SU-DHL-6 (cell line): Measurements from ENCODE around the gene EMILIN2.

Source experiments
- H2AFZ ChIP-seq: fragments of 200-600 bp; sonication (generic); 2 replicates; pipeline ENCODE4 v1.6.1; 2014; ENCODE audit warnings: low read depth, mild to moderate bottlenecking, moderate library complexity, mixed read lengths, antibody characterized with exemption, low read length; ENCODE audit not compliant: severe bottlenecking
- H3F3A ChIP-seq: fragments of 200-600 bp; shearing (Covaris generic); 2 replicates; pipeline ENCODE4 v1.6.0; 2016; ENCODE audit warnings: antibody characterized with exemption, mild to moderate bottlenecking; ENCODE audit not compliant: insufficient read depth
- H3K27ac ChIP-seq: fragments of 200-600 bp; sonication (generic); 2 replicates; pipeline ENCODE4 v1.5.1; 2016; ENCODE audit warnings: low read depth, mild to moderate bottlenecking, low read length, moderate library complexity, mixed read lengths
- H3K27me3 ChIP-seq: fragments of 200-600 bp; sonication (generic), shearing (Covaris generic); 2 replicates; pipeline ENCODE4 v1.6.0; 2014; ENCODE audit warnings: mild to moderate bottlenecking, low read length
- H3K36me3 ChIP-seq: fragments of 200-600 bp; sonication (generic); 2 replicates; pipeline ENCODE4 v1.6.1; 2014; ENCODE audit warnings: mild to moderate bottlenecking, low read length, mixed read lengths
- H3K4me2 ChIP-seq: fragments of 300-600, 200-600 bp; shearing (Covaris generic), sonication (generic); 2 replicates; pipeline ENCODE4 v1.6.0; 2014; ENCODE audit warnings: low read length, low read depth, mild to moderate bottlenecking; ENCODE audit not compliant: poor library complexity, severe bottlenecking
- H3K4me3 ChIP-seq: fragments of 200-600 bp; sonication (generic); 2 replicates; pipeline ENCODE4 v1.5.1; 2014; ENCODE audit warnings: antibody characterized with exemption, low read length, mild to moderate bottlenecking, mixed read lengths; ENCODE audit not compliant: insufficient read depth, poor library complexity, severe bottlenecking
- H3K79me2 ChIP-seq: fragments of 200-600 bp; sonication (generic); 2 replicates; pipeline ENCODE4 v1.6.1; 2014; ENCODE audit warnings: mild to moderate bottlenecking, low read length, moderate library complexity; ENCODE audit not compliant: insufficient read depth
- H3K9ac ChIP-seq: fragments of 200-600 bp; sonication (generic); 2 replicates; pipeline ENCODE4 v1.7.0; 2014; ENCODE audit warnings: mild to moderate bottlenecking, low read length
- H3K9me2 ChIP-seq: fragments of 200-600 bp; sonication (generic); replicated peaks from 2 replicates; pipeline ENCODE4 v1.6.1; 2014; ENCODE audit warnings: low read length; ENCODE audit not compliant: insufficient read depth
- H3K9me3 ChIP-seq: fragments of 200-600 bp; sonication (generic); 2 replicates; pipeline ENCODE4 v1.6.1; 2014; ENCODE audit warnings: low read length, mixed read lengths; ENCODE audit not compliant: insufficient read depth
- H4K20me1 ChIP-seq: fragments of 200-600 bp; sonication (generic); 2 replicates; pipeline ENCODE4 v1.6.1; 2014; ENCODE audit warnings: low read depth, mild to moderate bottlenecking, antibody characterized with exemption, low read length, moderate library complexity, mixed read lengths
- CTCF ChIP-seq: fragments of 200-600 bp; sonication (generic); IDR thresholded peaks from one replicate; pipeline ENCODE4 v1.5.1; 2017; ENCODE audit warnings: antibody characterized with exemption, mild to moderate bottlenecking, low read length, moderate library complexity; ENCODE audit not compliant: insufficient read depth, poor library complexity, severe bottlenecking
- EZH2phosphoT487 ChIP-seq: fragments of 200-600 bp; sonication (generic), shearing (Covaris generic); conservative IDR thresholded peaks from 2 replicates; pipeline ENCODE4 v1.6.1; 2018; ENCODE audit warnings: mild to moderate bottlenecking, antibody characterized with exemption, low read length, moderate library complexity, mixed read lengths

The EMILIN2 gene

GRCh38 chr18:2939317-2939716 lies 92.5 kb downstream of the EMILIN2 start:
- Histone ChIP-seq H3K9ac (no peak overlapping the region), H3K36me3 (no peaks in the 10 kb centered on the region; the same call in 1 of the 2 replicates), H3K4me3 (no peak overlapping the region), H3K79me2 (no peaks in the 10 kb centered on the region), H3F3A (no peaks in the 10 kb centered on the region), H3K9me3 (no peaks in the 10 kb centered on the region), H3K27ac (no peak overlapping the region), H4K20me1 (no peaks in the 10 kb centered on the region), H3K4me2 (no peak overlapping the region), H2AFZ (no peak overlapping the region), H3K9me2 (no peaks in the 10 kb centered on the region), H3K27me3 (no peaks in the 10 kb centered on the region)
- no peak for TF ChIP-seq EZH2phosphoT487

- Histone ChIP-seq H3K9me3 (no peaks in the 10 kb centered on the region), H3K9ac (no peak overlapping the region), H3K36me3 (no peaks in the 10 kb centered on the region; the same call in 1 of the 2 replicates), H3K4me3 (no peak overlapping the region), H2AFZ (no peak overlapping the region), H3K9me2 (no peaks in the 10 kb centered on the region), H3K79me2 (no peaks in the 10 kb centered on the region), H3F3A (no peaks in the 10 kb centered on the region), H4K20me1 (no peaks in the 10 kb centered on the region), H3K27ac (no peak overlapping the region), H3K4me2 (no peak overlapping the region), H3K27me3 (no peaks in the 10 kb centered on the region)
- TF ChIP-seq CTCF (no peak), EZH2phosphoT487 (no peak)
Measured at GRCh38 chr18:2948038-2948437, 101.2 kb downstream of the EMILIN2 start.

DNA sequence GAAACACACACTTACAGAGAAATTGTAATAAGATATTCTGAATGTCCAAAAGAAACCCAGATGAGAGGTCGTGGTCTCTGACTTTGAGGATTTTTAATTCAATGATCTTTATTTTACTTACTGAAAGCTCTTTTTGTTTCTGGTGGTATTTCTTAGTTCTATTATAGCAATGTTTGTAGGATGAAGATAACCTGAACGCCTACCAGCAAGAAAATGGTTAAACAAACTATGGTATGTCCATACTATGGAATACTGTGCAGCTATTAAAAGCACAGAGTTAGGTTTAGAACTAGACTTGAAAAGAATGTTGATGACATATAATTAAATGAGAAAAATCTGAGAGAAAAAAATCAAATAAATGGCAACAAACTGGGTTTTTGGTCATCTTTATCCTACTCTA lies 105.8 kb downstream of the EMILIN2 start:
- Histone ChIP-seq H3K9ac (no peak overlapping the region), H3K4me3 (no peak overlapping the region), H4K20me1 (no peaks in the 10 kb centered on the region), H3K9me3 (no peaks in the 10 kb centered on the region), H3K36me3 (peaks cover 3% of the 10 kb centered on the region; the same call in 1 of the 2 replicates), H3K9me2 (no peaks in the 10 kb centered on the region), H3K4me2 (no peak overlapping the region), H2AFZ (no peak overlapping the region), H3K79me2 (no peaks in the 10 kb centered on the region), H3K27ac (no peak overlapping the region), H3K27me3 (no peaks in the 10 kb centered on the region), H3F3A (no peaks in the 10 kb centered on the region)
- TF ChIP-seq CTCF, result no peak

GRCh38 chr18:2953935-2954653 lies 107.3 kb downstream of the EMILIN2 start:
- H3F3A ChIP-seq, result no peaks in the 10 kb centered on the region
- no peaks in the 10 kb centered on the region for H3K79me2 ChIP-seq
- no peak overlapping the region for H3K27ac ChIP-seq
- no peak overlapping the region for H3K4me3 ChIP-seq
- no peaks in the 10 kb centered on the region for H3K9me3 ChIP-seq
- no peaks in the 10 kb centered on the region for H3K27me3 ChIP-seq
- no peak overlapping the region for H3K4me2 ChIP-seq
- no peaks in the 10 kb centered on the region for H4K20me1 ChIP-seq
- TF ChIP-seq CTCF, result no peak
- TF ChIP-seq EZH2phosphoT487, result no peak
- H2AFZ ChIP-seq, result no peak overlapping the region
- H3K36me3 ChIP-seq, result peaks cover 3% of the 10 kb centered on the region; the same call in 1 of the 2 replicates
- no peaks in the 10 kb centered on the region for H3K9me2 ChIP-seq
- H3K9ac ChIP-seq, result no peak overlapping the region
